ENCODE measurements around the gene ALDH3A2. TPM values are rescaled to one million over a fixed set of nuclear protein-coding genes. Genes with fewer than 3 reads are reported as not detected.

ALDH3A2 gene
- total and polyA plus RNA-seq, 2 of the 8 experiments (the other 6 are each of a cell fraction or from before 2014, with no cell fraction given), result 20.6 to 72.9 TPM

DNA sequence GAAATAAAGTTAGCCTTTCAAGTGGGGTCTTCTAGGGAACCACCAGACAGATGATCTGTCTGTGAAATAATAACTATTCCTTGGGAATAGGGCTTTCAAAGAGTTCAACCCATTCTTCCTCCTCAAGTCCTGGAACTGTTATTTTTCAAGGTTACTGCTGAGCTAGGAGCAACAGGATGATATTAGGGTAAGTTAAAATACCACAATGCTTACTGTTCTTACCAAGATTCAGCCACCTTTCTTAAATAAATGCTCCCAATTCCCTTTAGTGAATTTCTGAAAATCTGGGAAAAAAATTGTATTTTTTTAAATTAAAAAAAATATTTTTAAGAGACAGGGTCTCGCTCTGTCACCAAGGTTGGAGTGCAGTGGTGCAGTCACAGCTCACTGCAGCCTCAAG lies 26.9 kb upstream of the ALDH3A2 start:
- FAIRE-seq (no peak), DNase-seq (ENCODE audit: low read depth in 1 of 2, low spot score in 2 of 2) (no peak)
- H2BK5ac ChIP-seq (ENCODE audit: low read depth, low read length), result no peak overlapping the region
- no peaks in the 10 kb centered on the region for H3K23me2 ChIP-seq (ENCODE audit: low read depth, low read length)
- H3K23ac ChIP-seq (ENCODE audit: insufficient read length), result no peak overlapping the region
- no peak overlapping the region for H2AFZ ChIP-seq (ENCODE audit: low read length)
- no peak overlapping the region for H3K18ac ChIP-seq (ENCODE audit: extremely low read depth, low read length)
- CTCF ChIA-PET (ENCODE audit: partially characterized antibody), result interaction anchor here (1.4 kb wide), 1 partner anchor 21 kb away, joined by 3 read pairs; no protein-coding TSS in a partner anchor
- H4K91ac ChIP-seq (replicated peaks; ENCODE audit: insufficient read length, low read length), result no peak overlapping the region
- peaks cover 18 to 29% of the 10 kb centered on the region in 2 experiments for H3K9me3 ChIP-seq (ENCODE audit: insufficient read depth in 2 of 2, low read depth in 1 of 2, low read length in 1 of 2)
- no peak overlapping the region for H2BK15ac ChIP-seq (ENCODE audit: low read length)
- no peak overlapping the region for H3K4me2 ChIP-seq (ENCODE audit: insufficient read depth in 1 of 2, low read depth in 2 of 2, low read length in 2 of 2)
- H3K4me3 ChIP-seq (ENCODE audit: extremely low read depth in 1 of 4, insufficient read depth in 2 of 4, low read depth in 3 of 4, low read length in 4 of 4), result no peak overlapping the region
- H4K8ac ChIP-seq (ENCODE audit: extremely low read depth, insufficient read depth, low read length), result no peak overlapping the region
- 94% methylated on average over 1 of the region's 1 CpG; no CpG with 5 or more reads in 1 of the 2 experiments for WGBS, 2 experiments (ENCODE audit: extremely low coverage in 1 of 2, insufficient coverage in 1 of 2, insufficient read length in 1 of 2, insufficient replicate concordance in 2 of 2, low coverage in 1 of 2, low lambda C conversion rate in 2 of 2, missing lambda C conversion rate in 1 of 2)
- no peak overlapping the region for H2BK20ac ChIP-seq (ENCODE audit: low read length)
- no peak overlapping the region for H2AK5ac ChIP-seq (ENCODE audit: low read depth, low read length)
- H2BK120ac ChIP-seq (replicated peaks; ENCODE audit: low read depth, low read length), result no peak overlapping the region
- H3K79me1 ChIP-seq (ENCODE audit: low read depth, low read length), result no peaks in the 10 kb centered on the region
- H3K56ac ChIP-seq (replicated peaks; ENCODE audit: insufficient read length, low read depth, low read length), result no peak overlapping the region
- no peaks in the 10 kb centered on the region for H4K20me1 ChIP-seq (replicated peaks in 1 of 2; ENCODE audit: control insufficient read depth in 1 of 2, insufficient read depth in 2 of 2, low read length in 2 of 2)
- no peaks in the 10 kb centered on the region; a peak in 1 of 7 replicates for H3K27me3 ChIP-seq (replicated peaks in 1 of 4; ENCODE audit: control insufficient read depth in 3 of 4, extremely low read depth in 1 of 4, insufficient read depth in 3 of 4, low read length in 3 of 4)
- no peak overlapping the region for H4K5ac ChIP-seq (ENCODE audit: insufficient read length, low read depth, low read length)
- no peak overlapping the region for H3K9ac ChIP-seq (replicated peaks in 1 of 4; ENCODE audit: extremely low read depth in 1 of 4, low read depth in 3 of 4, low read length in 3 of 4)
- no peaks in the 10 kb centered on the region for H3K4me1 ChIP-seq (replicated peaks in 1 of 4; ENCODE audit: control insufficient read depth in 3 of 4, insufficient read depth in 4 of 4, low read length in 3 of 4)
- H3K27ac ChIP-seq (ENCODE audit: low read depth, low read length), result no peak overlapping the region
- no peaks in the 10 kb centered on the region for H3K79me2 ChIP-seq (ENCODE audit: control insufficient read depth in 1 of 2, insufficient read depth in 2 of 2, low read length in 2 of 2)
- POLR2A ChIA-PET (ENCODE audit: partially characterized antibody), result interaction anchor here (1.0 kb wide), 1 partner anchor 26 kb away, joined by 3 read pairs; the partner anchor contains the start of gene ALDH3A2
- H3K36me3 ChIP-seq (ENCODE audit: control insufficient read depth in 2 of 4, insufficient read depth in 4 of 4, low read length in 3 of 4), result no peaks in the 10 kb centered on the region; a peak in 1 of 8 replicates
- H3K14ac ChIP-seq (ENCODE audit: insufficient read length), result no peak overlapping the region
- no peak overlapping the region for H3K4ac ChIP-seq (replicated peaks; ENCODE audit: insufficient read length, low read depth, low read length)
- H2BK12ac ChIP-seq (ENCODE audit: low read depth, low read length), result no peak overlapping the region
- no peak for TF ChIP-seq EP300 (IDR thresholded peaks at IDR 0.05; ENCODE audit: borderline replicate concordance in 1 of 2, low read depth in 2 of 2, low read length in 2 of 2)
- TF ChIP-seq CBX5 (IDR thresholded peaks at IDR 0.05; ENCODE audit: low read depth, low read length), result no peak
- TF ChIP-seq, protein P1, sequence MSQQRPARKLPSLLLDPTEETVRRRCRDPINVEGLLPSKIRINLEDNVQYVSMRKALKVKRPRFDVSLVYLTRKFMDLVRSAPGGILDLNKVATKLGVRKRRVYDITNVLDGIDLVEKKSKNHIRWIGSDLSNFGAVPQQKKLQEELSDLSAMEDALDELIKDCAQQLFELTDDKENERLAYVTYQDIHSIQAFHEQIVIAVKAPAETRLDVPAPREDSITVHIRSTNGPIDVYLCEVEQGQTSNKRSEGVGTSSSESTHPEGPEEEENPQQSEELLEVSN (IDR thresholded peaks at IDR 0.05), result no peak
- TF ChIP-seq SP4 (IDR thresholded peaks at IDR 0.05; ENCODE audit: low read length), result no peak
- no peak for TF ChIP-seq CHD2 (IDR thresholded peaks at IDR 0.05; ENCODE audit: low read length)
- TF ChIP-seq BCL11A (IDR thresholded peaks at IDR 0.05; ENCODE audit: low read depth in 2 of 2, low read length in 2 of 2), result no peak
- TF ChIP-seq NANOG (IDR thresholded peaks at IDR 0.05; ENCODE audit: insufficient read depth, low read depth, low read length, poor library complexity, severe bottlenecking), result no peak
- TF ChIP-seq CREB1 (IDR thresholded peaks at IDR 0.05), result no peak
- TF ChIP-seq RXRA (IDR thresholded peaks at IDR 0.05; ENCODE audit: insufficient read depth, low read depth, low read length), result no peak
- TF ChIP-seq POLR2AphosphoS5 (IDR thresholded peaks at IDR 0.05; ENCODE audit: low read depth, low read length), result no peak
- no peak for TF ChIP-seq TCF12 (IDR thresholded peaks at IDR 0.05; ENCODE audit: low read depth, low read length)
- TF ChIP-seq TAF1 (IDR thresholded peaks at IDR 0.05; ENCODE audit: low read depth, low read length), result no peak
- no peak for TF ChIP-seq RAD21 (IDR thresholded peaks at IDR 0.05 in 1 of 2, conservative IDR thresholded peaks at IDR 0.05 in 1 of 2; ENCODE audit: low read depth in 2 of 2, low read length in 2 of 2)
- TF ChIP-seq JUN (IDR thresholded peaks at IDR 0.05; ENCODE audit: low read depth, low read length), result no peak

Measured in H1 (cell line).